GM12891 (cell line): ENCODE data around the gene COPZ1.

ENCODE experiments used
- POLR2A ChIP-seq: IDR thresholded peaks from 2 replicates; pipeline ENCODE4 v1.6.1; 2011; ENCODE audit warnings: low read depth, low read length, control low read depth
- POLR2AphosphoS5 ChIP-seq: IDR thresholded peaks from 2 replicates; pipeline ENCODE4 v1.6.1; 2011; ENCODE audit warnings: low read depth, low read length, control low read depth
- SPI1 ChIP-seq: IDR thresholded peaks from 2 replicates; pipeline ENCODE4 v1.6.1; 2011; ENCODE audit warnings: low read depth, low read length, control low read depth
- TAF1 ChIP-seq: IDR thresholded peaks from 2 replicates; pipeline ENCODE4 v1.6.1; 2011; ENCODE audit warnings: low read depth, low read length, control low read depth

DNA sequence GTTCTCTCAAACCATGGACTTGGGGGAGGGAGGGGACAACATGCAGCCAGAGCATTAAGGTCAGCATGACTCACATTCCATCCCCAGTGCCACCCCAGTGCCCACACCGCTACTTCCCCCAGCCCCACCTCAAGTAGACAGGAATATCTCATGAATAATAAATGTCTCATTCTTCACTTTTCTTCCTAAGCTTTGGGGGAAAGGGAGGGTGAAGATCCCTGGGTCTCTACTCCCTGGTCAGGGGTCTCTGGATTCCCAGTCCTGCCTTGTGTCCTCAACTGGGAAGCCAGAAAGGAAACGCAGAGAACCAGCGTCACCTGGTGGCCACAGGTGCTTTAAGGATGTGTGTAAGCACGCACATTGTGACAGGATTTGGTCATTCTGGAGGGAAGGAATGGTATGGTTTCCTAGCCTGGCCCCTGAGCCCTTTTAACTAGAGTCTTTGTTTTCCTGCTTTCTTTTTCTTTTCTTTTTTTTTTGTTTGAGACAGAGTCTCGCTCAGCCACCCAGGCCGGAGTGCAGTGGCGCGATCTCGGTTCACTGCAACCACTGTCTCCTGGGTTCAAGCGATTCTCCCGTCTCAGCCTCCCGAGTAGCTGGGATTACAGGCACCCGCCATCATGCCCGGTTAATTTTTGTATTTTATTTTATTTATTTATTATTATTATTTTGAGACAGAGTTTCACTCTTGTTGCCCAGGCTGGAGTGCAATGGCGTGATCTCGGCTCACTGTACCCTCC, 36.0 kb downstream of the COPZ1 start:
- TF ChIP-seq POLR2A (no peak), POLR2AphosphoS5 (no peak), SPI1 (no peak), TAF1 (no peak)
